GM12892 (cell line): ENCODE results near the gene OR8B8.
"Not testable (repeated sequence)": the region's sequence is repeated elsewhere in the genome, so short reads cannot be mapped to it uniquely, and the experiment has no call there.

Source experiments
- DNase-seq: peaks from one replicate; pipeline ENCODE4 v3.0.0; 2011; ENCODE audit not compliant: insufficient read length
- FAIRE-seq: peaks from 2 replicates; lab custom pipeline; 2011; peaks lifted over from hg19 to GRCh38; lab: Jason Lieb, UNC
- POLR2A ChIP-seq: IDR thresholded peaks from 2 replicates; pipeline ENCODE4 v1.6.1; 2011; ENCODE audit warnings: low read depth, low read length, control low read depth
- POLR2AphosphoS5 ChIP-seq: IDR thresholded peaks from 2 replicates; pipeline ENCODE4 v1.6.1; 2011; ENCODE audit warnings: low read depth, low read length, control low read depth
- TAF1 ChIP-seq: IDR thresholded peaks from 2 replicates; pipeline ENCODE4 v1.6.1; 2011; ENCODE audit warnings: low read depth, mild to moderate bottlenecking, control low read depth, low read length, borderline replicate concordance

OR8B8 gene

DNA sequence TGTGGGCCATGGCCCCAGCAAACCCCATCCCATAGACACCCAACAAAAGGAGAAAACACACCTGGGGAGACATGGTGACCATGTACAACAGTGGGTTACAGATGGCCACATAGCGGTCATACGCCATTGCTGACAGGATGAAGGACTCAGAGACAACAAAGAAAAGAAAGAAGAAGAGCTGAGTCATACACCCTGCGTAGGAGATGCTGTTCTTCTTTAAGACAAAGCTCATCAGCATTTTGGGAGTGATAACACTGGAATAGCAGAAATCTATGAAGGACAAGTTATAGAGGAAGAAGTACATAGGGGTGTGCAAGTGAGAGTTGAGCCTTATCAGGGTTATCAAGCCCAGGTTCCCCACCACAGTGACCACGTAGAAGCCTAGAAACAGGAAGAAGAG lies 4.9 kb downstream of the OR8B8 start:
- DNase-seq (no peak), FAIRE-seq (no peak)
- no peak for TF ChIP-seq POLR2AphosphoS5
- no peak for TF ChIP-seq TAF1
- TF ChIP-seq POLR2A, result no peak

- FAIRE-seq (no peak), DNase-seq (no peak)
- no peak for TF ChIP-seq TAF1
- TF ChIP-seq POLR2A, result no peak
- no peak for TF ChIP-seq POLR2AphosphoS5
Observed at GRCh38 chr11:124434699-124435098, 10.8 kb downstream of the OR8B8 start.

DNA sequence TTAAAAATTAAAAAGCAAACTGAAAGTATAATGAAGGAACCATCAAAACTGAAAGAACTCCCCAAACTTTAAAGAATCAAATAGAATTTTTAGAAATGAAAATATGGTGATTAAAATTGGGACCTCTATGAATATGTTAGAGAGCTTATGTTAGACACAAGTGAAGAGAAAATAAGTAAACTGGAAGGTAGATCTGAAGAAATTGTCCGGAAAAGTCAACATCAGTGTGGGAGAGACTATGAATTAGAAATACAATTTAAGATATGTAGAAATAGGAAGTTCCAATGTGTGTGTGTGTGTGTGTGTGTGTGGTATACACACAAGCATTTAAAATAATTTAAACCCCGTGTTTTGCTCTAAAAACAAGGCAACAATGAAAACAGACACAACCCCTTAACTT lies 15.9 kb downstream of the OR8B8 start:
- TF ChIP-seq POLR2A (no peak), TAF1 (no peak), POLR2AphosphoS5 (no peak)
- no peak for FAIRE-seq

DNA sequence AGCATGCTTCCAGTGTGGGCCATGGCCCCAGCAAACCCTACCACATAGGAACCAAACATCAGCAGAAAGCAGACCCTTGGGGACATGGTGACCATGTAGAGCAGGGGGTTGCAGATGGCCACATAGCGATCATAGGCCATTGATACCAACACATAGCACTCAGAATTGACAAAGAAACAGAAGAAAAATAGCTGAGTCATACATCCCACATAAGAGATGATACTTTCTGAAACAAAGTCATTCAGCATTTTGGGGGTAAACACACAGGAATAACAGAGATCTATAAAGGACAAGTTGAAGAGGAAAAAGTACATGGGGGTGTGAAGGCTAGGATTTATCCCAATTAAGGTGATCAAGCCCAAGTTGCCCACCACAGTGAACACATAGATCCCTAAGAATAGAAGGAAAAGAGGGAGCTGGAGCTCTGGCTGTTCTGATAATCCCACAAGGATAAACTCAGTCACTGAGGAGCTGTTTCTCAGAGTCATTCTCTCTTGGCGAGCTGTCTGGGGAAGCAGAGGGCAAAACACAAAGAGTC lies 21.0 kb downstream of the OR8B8 start, which contains the start of gene OR8B4:
Gene OR8B4 (minus strand): TSS at position 488 of the 538 bp plus-strand sequence. CDS start 0 bp downstream, at position 488.
- FAIRE-seq (no peak), DNase-seq (no peak)
- TF ChIP-seq POLR2A (no peak), POLR2AphosphoS5 (no peak), TAF1 (no peak)

More for the DNA sequence above, 15.9 kb downstream of the OR8B8 start:
- DNase-seq, result no peak

- FAIRE-seq (no peak), DNase-seq (no peak)
- TF ChIP-seq TAF1 (no peak), POLR2AphosphoS5 (no peak), POLR2A (no peak)
Observed at GRCh38 chr11:124421043-124421442, 24.5 kb downstream of the OR8B8 start.

DNA sequence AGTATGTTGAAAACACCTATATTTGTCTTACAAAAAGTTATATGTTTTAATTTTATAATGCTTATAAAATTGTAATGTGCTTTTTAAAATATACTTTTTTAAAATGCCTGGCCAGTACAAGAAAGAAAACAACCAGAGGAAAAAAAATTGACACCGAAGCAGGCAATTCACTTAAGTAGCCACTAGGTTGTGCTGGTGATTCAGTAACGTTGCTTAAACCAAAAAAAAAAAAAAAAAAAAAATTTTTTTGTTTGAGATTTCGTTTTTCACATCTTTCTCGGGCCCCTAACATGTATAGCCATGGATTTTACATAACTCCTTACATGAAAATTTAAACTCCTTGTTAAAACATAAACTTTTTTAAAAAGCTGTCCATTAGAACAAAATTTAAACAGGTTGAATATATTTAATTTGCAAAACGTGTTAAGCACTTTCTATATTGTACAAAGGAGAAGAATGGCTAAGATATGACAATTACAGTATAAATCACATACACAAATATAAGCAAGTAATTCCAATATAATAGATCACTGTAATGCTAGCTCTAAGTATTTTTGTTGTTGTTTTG lies 30.1 kb downstream of the OR8B8 start:
- FAIRE-seq (no peak), DNase-seq (no peak)
- no peak for TF ChIP-seq POLR2AphosphoS5
- no peak for TF ChIP-seq TAF1
- no peak for TF ChIP-seq POLR2A

DNA sequence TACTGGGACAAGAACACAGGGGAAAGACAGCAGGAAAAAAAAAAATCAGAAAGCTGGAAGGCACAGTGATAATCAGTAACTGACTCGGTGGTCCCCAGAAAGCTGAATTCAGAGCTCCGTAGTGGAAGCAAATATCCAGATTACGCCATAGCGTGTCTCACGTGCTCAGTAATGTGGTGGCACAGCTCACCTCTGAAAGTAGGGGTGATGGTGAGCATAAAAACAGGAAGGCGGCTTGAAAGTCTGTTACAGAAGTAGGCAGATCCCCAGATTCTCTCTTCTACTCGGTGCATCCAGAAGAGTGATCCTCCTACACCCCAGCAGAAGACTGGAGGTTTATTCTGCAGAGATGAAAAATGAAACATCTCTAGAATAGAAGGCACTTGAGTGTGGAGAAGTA lies 35.6 kb downstream of the OR8B8 start:
- TF ChIP-seq POLR2AphosphoS5, result no peak
- TF ChIP-seq TAF1, result no peak
- TF ChIP-seq POLR2A, result no peak
- DNase-seq (no peak), FAIRE-seq (no peak)

DNA sequence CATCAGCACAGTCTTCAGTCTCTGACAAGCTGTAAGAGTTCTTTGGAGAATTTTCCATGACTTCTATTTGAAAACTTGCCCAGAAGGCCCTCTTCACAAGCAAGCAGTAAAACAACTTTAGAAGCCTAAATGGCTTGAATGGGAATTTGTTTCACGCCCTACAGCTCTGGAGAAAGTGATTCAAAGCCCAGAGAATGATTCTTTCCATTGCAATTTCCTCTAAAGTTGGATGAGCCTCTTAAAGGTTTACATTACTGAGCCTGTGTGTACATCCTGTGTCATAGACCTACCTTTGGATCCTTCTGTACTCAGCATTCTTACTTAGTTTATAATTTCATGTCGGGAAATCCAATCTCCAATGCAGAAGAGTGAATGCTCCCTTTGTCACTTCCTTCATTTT lies 39.9 kb downstream of the OR8B8 start:
- no peak for FAIRE-seq
- no peak for DNase-seq
- TF ChIP-seq TAF1 (no peak), POLR2AphosphoS5 (no peak), POLR2A (no peak)

GRCh38 chr11:124403186-124403585 lies 42.3 kb downstream of the OR8B8 start:
- not testable (repeated sequence) for FAIRE-seq

DNA sequence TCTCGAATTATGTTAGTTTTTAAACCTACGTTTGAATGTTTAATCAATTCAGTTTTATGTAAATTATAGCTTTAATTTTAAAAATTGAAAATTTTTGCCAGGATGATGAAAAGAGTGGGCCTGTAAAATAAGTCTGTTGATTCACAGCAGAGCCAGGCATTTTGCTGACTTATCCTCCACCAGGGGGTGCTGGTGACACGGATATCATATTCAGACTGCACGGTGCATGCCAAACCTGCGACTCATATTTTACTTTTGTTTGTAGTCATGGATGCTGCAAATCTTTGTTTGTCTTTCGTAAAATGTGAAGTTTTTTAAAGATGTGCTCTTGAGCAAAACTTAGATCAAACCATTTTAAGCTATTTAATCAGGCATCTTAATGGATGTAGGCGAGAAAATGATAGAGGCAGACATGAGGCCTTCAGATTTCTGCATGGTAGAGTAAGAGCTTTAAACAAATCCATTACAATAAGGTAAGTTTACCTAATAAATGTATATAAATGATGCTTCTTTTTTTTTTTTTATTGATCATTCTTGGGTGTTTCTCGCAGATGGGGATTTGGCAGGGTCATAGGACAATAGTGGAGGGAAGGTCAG lies 43.1 kb downstream of the OR8B8 start:
- TF ChIP-seq POLR2A, result no peak
- TF ChIP-seq POLR2AphosphoS5, result no peak
- no peak for TF ChIP-seq TAF1
- peak; percentile 9 for DNase-seq
- FAIRE-seq, result peak; percentile 48

More at GRCh38 chr11:124403186-124403585, 42.3 kb downstream of the OR8B8 start:
- not testable (repeated sequence) for DNase-seq

- DNase-seq (no peak), FAIRE-seq (no peak)
- TF ChIP-seq POLR2A (no peak), POLR2AphosphoS5 (no peak), TAF1 (no peak)
Observed at GRCh38 chr11:124398924-124399323, 46.6 kb downstream of the OR8B8 start, which contains the start of gene OR8B3. TSS of gene OR8B3 (minus strand) at chr11:124399024. CDS start at chr11:124397351, 1,673 bp downstream.

GRCh38 chr11:124396847-124397246 lies 48.6 kb downstream of the OR8B8 start:
- not testable (repeated sequence) for FAIRE-seq

More at GRCh38 chr11:124396847-124397246, 48.6 kb downstream of the OR8B8 start:
- DNase-seq, result not testable (repeated sequence)
